Glutamatergic neuron (in vitro differentiated cells): Measurements from ENCODE around the gene ALG3. TPM values are rescaled to one million over a fixed set of nuclear protein-coding genes. Genes with fewer than 3 reads are reported as not detected.

ENCODE experiments used
- DNase-seq: peaks from one replicate; pipeline ENCODE4 v3.0.0; 2022
- H3K27ac Mint-ChIP-seq: one replicate; pipeline ENCODE4 v1.8.0; 2020; ENCODE audit warnings: mild to moderate bottlenecking, mixed read lengths, inconsistent platforms; ENCODE audit not compliant: unreplicated experiment
- H3K27me3 Mint-ChIP-seq: one replicate; pipeline ENCODE4 v1.8.0; 2020; ENCODE audit warnings: mild to moderate bottlenecking, moderate library complexity, mixed read lengths, inconsistent platforms; ENCODE audit not compliant: unreplicated experiment
- H3K36me3 Mint-ChIP-seq: one replicate; pipeline ENCODE4 v1.8.0; 2020; ENCODE audit warnings: mild to moderate bottlenecking, mixed read lengths, inconsistent platforms; ENCODE audit not compliant: unreplicated experiment
- H3K4me1 Mint-ChIP-seq: one replicate; pipeline ENCODE4 v1.8.0; 2020; ENCODE audit warnings: mild to moderate bottlenecking, low read depth, mixed read lengths, inconsistent platforms; ENCODE audit not compliant: unreplicated experiment
- H3K4me3 Mint-ChIP-seq: one replicate; pipeline ENCODE4 v1.8.0; 2020; ENCODE audit warnings: mild to moderate bottlenecking, mixed read lengths, inconsistent platforms; ENCODE audit not compliant: unreplicated experiment
- H3K9me3 Mint-ChIP-seq: one replicate; pipeline ENCODE4 v1.8.0; 2020; ENCODE audit warnings: mild to moderate bottlenecking, moderate library complexity, mixed read lengths, inconsistent platforms; ENCODE audit not compliant: unreplicated experiment
- total RNA-seq: library from RNA; stranded (reverse); fragmentation: NEBNext Ultra II Directional; extraction: Animal tissue kit (Norgen Biotek cat#: 25700); gene quantifications from one replicate; pipeline ENCODE4 v1.2.1, GENCODE V29; 2021; ENCODE audit not compliant: unreplicated experiment
- TF ChIP-seq, protein P1 (sequence below): fragments of 200-600 bp; sonication (generic); IDR thresholded peaks from one replicate; pipeline ENCODE4 v1.5.0; 2021; ENCODE audit not compliant: partially characterized antibody, unreplicated experiment

The ALG3 gene
- total RNA-seq, 1 donor from 2014 or later = 26.5 TPM

DNA sequence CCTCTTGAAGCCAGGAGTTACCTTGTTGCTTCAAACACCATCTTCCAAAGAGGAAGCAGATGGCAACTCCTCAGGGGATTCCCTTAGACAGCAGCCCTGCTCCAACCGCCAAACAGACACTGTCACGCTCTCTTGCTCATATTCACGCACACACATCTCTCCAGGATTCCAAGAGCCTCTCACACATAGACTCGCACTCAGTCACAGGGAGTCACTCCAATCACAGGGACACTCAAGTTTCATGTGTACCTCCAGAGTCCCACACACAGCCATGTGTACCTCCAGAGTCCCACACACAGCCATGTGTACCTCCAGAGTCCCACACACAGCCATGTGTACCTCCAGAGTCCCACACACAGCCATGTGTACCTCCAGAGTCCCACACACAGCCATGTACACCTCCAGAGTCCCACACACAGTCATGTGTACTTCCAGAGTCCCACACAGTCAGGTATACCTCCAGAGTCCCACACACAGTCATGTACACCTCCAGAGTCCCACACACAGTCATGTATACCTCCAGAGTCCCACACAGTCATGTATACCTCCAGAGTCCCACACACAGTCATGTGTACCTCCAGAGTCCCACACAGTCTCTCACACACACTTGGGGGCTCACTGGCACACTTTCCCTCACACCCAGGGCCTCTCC, 13.3 kb downstream of the ALG3 start:
- Mint-ChIP-seq H3K27ac (peak overlapping the region; percentile 84), H3K27me3 (peaks cover 19% of the 10 kb centered on the region), H3K4me3 (peak overlapping the region; percentile 68), H3K36me3 (peaks cover 4% of the 10 kb centered on the region), H3K4me1 (peaks cover 34% of the 10 kb centered on the region), H3K9me3 (peaks cover 26% of the 10 kb centered on the region)
- TF ChIP-seq, protein P1, sequence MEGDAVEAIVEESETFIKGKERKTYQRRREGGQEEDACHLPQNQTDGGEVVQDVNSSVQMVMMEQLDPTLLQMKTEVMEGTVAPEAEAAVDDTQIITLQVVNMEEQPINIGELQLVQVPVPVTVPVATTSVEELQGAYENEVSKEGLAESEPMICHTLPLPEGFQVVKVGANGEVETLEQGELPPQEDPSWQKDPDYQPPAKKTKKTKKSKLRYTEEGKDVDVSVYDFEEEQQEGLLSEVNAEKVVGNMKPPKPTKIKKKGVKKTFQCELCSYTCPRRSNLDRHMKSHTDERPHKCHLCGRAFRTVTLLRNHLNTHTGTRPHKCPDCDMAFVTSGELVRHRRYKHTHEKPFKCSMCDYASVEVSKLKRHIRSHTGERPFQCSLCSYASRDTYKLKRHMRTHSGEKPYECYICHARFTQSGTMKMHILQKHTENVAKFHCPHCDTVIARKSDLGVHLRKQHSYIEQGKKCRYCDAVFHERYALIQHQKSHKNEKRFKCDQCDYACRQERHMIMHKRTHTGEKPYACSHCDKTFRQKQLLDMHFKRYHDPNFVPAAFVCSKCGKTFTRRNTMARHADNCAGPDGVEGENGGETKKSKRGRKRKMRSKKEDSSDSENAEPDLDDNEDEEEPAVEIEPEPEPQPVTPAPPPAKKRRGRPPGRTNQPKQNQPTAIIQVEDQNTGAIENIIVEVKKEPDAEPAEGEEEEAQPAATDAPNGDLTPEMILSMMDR = no peak
- DNase-seq = no peak

DNA sequence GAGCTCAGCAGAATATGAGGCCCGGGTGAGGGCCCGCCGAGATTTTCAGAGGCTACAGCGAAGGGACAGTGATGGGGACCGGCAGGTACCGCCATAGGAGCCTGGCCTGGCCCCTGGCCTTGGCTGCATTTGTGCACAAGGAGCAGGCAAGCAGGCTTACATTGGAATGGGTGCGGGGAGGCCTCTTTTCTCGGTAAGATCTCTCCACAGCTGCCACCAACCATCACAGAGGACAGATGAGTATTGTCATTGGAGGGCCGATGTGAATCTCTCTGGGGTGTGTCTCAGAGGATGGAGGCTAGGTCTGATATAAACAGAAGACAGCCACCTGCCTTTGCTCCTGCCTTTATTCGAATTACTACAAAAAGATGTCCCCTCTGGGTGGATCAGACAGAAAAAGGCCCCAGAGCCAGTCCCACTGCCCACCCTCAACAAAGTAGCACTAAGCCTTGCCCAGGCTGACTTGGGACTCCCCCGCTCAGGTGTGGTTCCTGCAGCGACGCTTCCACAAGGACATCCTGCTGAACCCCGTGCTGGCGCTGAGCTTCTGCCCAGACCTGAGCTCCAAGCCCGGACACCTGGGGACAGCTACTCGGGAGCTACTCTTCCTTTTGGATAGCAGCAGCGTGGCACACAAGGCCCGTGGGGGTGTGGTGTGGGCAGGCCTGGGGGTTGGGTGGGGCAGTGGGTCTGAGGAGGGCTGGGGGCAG, 13.9 kb downstream of the ALG3 start:
- H3K9me3 Mint-ChIP-seq = peaks cover 24% of the 10 kb centered on the region
- TF ChIP-seq, protein P1 = no peak
- peak overlapping the region; percentile 68 for H3K4me3 Mint-ChIP-seq
- no peak for DNase-seq
- peaks cover 17% of the 10 kb centered on the region for H3K27me3 Mint-ChIP-seq
- H3K27ac Mint-ChIP-seq = peak overlapping the region; percentile 84
- peaks cover 4% of the 10 kb centered on the region for H3K36me3 Mint-ChIP-seq
- H3K4me1 Mint-ChIP-seq = peaks cover 34% of the 10 kb centered on the region

DNA sequence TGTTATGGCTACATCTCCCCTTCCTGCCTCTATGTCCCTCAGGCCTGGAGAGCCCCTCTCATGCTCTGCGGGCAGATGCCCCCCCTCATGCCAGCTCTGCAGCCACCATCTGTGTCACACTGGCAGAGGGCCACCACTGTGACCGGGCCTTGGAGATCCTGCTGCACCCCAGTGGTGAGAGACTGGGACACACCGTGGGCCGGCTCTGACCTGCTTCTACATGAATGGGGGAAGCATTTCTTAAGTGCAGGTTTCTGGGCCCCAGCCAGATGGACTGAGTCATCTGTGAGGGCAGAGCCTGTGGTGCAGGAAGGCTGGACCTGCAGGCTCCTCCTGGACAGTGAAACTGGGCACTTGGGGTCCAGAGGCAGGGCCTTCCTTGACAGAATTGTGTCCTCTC, 14.5 kb downstream of the ALG3 start:
- TF ChIP-seq, protein P1 = no peak
- H3K36me3 Mint-ChIP-seq = peaks cover 4% of the 10 kb centered on the region
- no peak for DNase-seq

DNA sequence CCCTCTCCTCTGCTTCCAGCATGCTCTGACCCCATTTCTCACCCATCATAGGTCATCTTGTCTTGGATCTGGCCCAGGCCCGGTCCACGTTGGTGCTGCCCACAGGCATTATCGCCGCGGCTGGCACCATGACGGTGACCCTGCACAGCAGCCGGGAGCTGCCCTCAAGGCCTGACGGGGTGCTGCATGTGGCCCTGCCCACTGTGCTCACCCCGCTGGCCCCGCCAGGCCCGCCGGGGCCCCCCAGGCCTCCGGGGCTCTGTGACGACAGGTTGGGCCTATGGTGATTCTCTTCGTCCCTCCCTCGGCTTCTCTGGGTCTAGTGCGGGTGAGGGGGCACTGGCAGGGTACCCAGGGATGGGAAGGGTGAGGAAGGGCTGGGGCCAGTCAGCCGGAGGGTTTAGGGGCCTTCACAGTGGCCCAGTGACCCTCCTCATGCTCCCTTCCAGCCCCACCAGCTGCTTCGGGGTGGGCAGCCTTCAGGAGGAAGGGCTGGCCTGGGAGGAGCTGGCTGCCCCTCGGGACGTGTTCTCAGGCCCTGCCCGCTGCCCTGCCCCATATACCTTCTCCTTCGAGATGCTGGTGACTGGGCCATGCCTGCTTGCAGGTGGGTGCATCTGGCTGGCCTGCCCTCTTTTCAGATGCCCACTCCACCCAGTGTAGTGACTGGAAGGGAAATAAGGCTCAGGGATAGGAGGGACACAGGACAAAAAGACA, 15.5 kb downstream of the ALG3 start:
- TF ChIP-seq, protein P1 = no peak
- no peaks in the 10 kb centered on the region for H3K36me3 Mint-ChIP-seq
- H3K4me3 Mint-ChIP-seq = no peak overlapping the region
- H3K9me3 Mint-ChIP-seq = peaks cover 21% of the 10 kb centered on the region
- DNase-seq = no peak
- H3K27me3 Mint-ChIP-seq = peaks cover 19% of the 10 kb centered on the region
- peaks cover 34% of the 10 kb centered on the region for H3K4me1 Mint-ChIP-seq
- no peak overlapping the region for H3K27ac Mint-ChIP-seq

More for the DNA sequence above, 14.5 kb downstream of the ALG3 start:
- peaks cover 34% of the 10 kb centered on the region for H3K4me1 Mint-ChIP-seq
- H3K27me3 Mint-ChIP-seq = peaks cover 17% of the 10 kb centered on the region
- H3K27ac Mint-ChIP-seq = peak overlapping the region; percentile 84
- H3K4me3 Mint-ChIP-seq = peak overlapping the region; percentile 68
- peaks cover 24% of the 10 kb centered on the region for H3K9me3 Mint-ChIP-seq
